Measurements from ENCODE around the gene STAG2. TPM values are rescaled to one million over a fixed set of nuclear protein-coding genes. Genes with fewer than 3 reads are reported as not detected.
"Not testable (repeated sequence)": the region's sequence is repeated elsewhere in the genome, so short reads cannot be mapped to it uniquely, and the experiment has no call there.

STAG2 gene
- total RNA-seq, 1 donor from 2014 or later, result 70.7 TPM

- no peak for DNase-seq (ENCODE audit: low read depth, low spot score)
- H3K27me3 Mint-ChIP-seq (ENCODE audit: low read depth), result no peaks in the 10 kb centered on the region
- H3K4me1 Mint-ChIP-seq, result no peaks in the 10 kb centered on the region
- no peak overlapping the region for H3K27ac Mint-ChIP-seq (ENCODE audit: unreplicated experiment)
- no peak overlapping the region for H3K4me3 Mint-ChIP-seq
- TF ChIP-seq CTCF (conservative IDR thresholded peaks at IDR 0.05), result no peak
- peaks cover 2% of the 10 kb centered on the region for H3K36me3 Mint-ChIP-seq (ENCODE audit: low read depth)
- H3K9me3 Mint-ChIP-seq, result peaks cover 9% of the 10 kb centered on the region
These were observed 37.3 kb upstream of the STAG2 start for GRCh38 chrX:123924186-123924585.

- no peak for DNase-seq (ENCODE audit: low read depth, low spot score)
- H3K4me1 Mint-ChIP-seq, result no peaks in the 10 kb centered on the region
- H3K9me3 Mint-ChIP-seq, result peaks cover 12% of the 10 kb centered on the region
- H3K36me3 Mint-ChIP-seq (ENCODE audit: low read depth), result peaks cover 7% of the 10 kb centered on the region
- no peak overlapping the region for H3K27ac Mint-ChIP-seq (ENCODE audit: unreplicated experiment)
- no peaks in the 10 kb centered on the region for H3K27me3 Mint-ChIP-seq (ENCODE audit: low read depth)
- no peak for TF ChIP-seq CTCF (conservative IDR thresholded peaks at IDR 0.05)
- H3K4me3 Mint-ChIP-seq, result no peak overlapping the region
These were observed 33.7 kb upstream of the STAG2 start for GRCh38 chrX:123927845-123928244.

- not testable (repeated sequence) for H3K27me3 Mint-ChIP-seq (ENCODE audit: low read depth); H3K4me1 Mint-ChIP-seq; H3K36me3 Mint-ChIP-seq (ENCODE audit: low read depth); H3K27ac Mint-ChIP-seq (ENCODE audit: unreplicated experiment); DNase-seq (ENCODE audit: low read depth, low spot score); H3K4me3 Mint-ChIP-seq
- H3K9me3 Mint-ChIP-seq, result peaks cover 15% of the 10 kb centered on the region
These were observed 29.5 kb upstream of the STAG2 start for GRCh38 chrX:123932055-123932454.

GRCh38 chrX:123943074-123943473, 18.4 kb upstream of the STAG2 start:
- TF ChIP-seq CTCF (conservative IDR thresholded peaks at IDR 0.05), result no peak
- H3K27ac Mint-ChIP-seq (ENCODE audit: unreplicated experiment), result no peak overlapping the region
- no peaks in the 10 kb centered on the region for H3K4me1 Mint-ChIP-seq
- H3K4me3 Mint-ChIP-seq, result no peak overlapping the region
- H3K36me3 Mint-ChIP-seq (ENCODE audit: low read depth), result no peaks in the 10 kb centered on the region
- no peak for DNase-seq (ENCODE audit: low read depth, low spot score)
- H3K9me3 Mint-ChIP-seq, result peaks cover 7% of the 10 kb centered on the region
- no peaks in the 10 kb centered on the region for H3K27me3 Mint-ChIP-seq (ENCODE audit: low read depth)

GRCh38 chrX:123943488-123943887, 18.0 kb upstream of the STAG2 start:
- DNase-seq (ENCODE audit: low read depth, low spot score), result no peak
- Mint-ChIP-seq H3K27ac (ENCODE audit: unreplicated experiment) (no peak overlapping the region), H3K36me3 (ENCODE audit: low read depth) (no peaks in the 10 kb centered on the region), H3K9me3 (peaks cover 7% of the 10 kb centered on the region), H3K4me3 (no peak overlapping the region), H3K27me3 (ENCODE audit: low read depth) (no peaks in the 10 kb centered on the region), H3K4me1 (no peaks in the 10 kb centered on the region)
- no peak for TF ChIP-seq CTCF (conservative IDR thresholded peaks at IDR 0.05)

GRCh38 chrX:123949846-123950245, 11.7 kb upstream of the STAG2 start:
- Mint-ChIP-seq H3K27me3 (ENCODE audit: low read depth) (no peaks in the 10 kb centered on the region), H3K36me3 (ENCODE audit: low read depth) (peaks cover 2% of the 10 kb centered on the region), H3K9me3 (peaks cover 4% of the 10 kb centered on the region), H3K4me3 (no peak overlapping the region), H3K27ac (ENCODE audit: unreplicated experiment) (no peak overlapping the region), H3K4me1 (no peaks in the 10 kb centered on the region)
- no peak for TF ChIP-seq CTCF (conservative IDR thresholded peaks at IDR 0.05)
- DNase-seq (ENCODE audit: low read depth, low spot score), result no peak
